Neutrophil (primary cell): ENCODE measurements around the gene SLC27A1.
"Not testable (repeated sequence)": the region's sequence is repeated elsewhere in the genome, so short reads cannot be mapped to it uniquely, and the experiment has no call there.

ENCODE experiments used
- H3K27ac ChIP-seq: fragments of 200-600 bp; sonication (generic); 2 replicates; pipeline ENCODE4 v1.5.1; 2016; ENCODE audit warnings: mild to moderate bottlenecking, moderate library complexity
- H3K27me3 ChIP-seq: fragments of 200-600 bp; sonication (generic); 2 replicates; pipeline ENCODE4 v1.6.0; 2016; ENCODE audit warnings: mild to moderate bottlenecking
- H3K36me3 ChIP-seq: fragments of 200-600 bp; sonication (generic); 2 replicates; pipeline ENCODE4 v1.5.1; 2017
- H3K4me1 ChIP-seq, 2 experiments: fragments of 200-600 bp in 1 of 2; sonication (generic) in 1 of 2; 1 replicate in 1 of 2; 2 replicates in 1 of 2; pipeline versions ENCODE4 v1.5.1 to v1.6.1; 2013 to 2016; ENCODE audit warnings: low read depth in 1 of 2, low read length in 1 of 2, mild to moderate bottlenecking in 1 of 2, moderate library complexity in 1 of 2; ENCODE audit not compliant: control insufficient read depth in 1 of 2, insufficient read depth in 1 of 2
- H3K4me3 ChIP-seq, 2 experiments: fragments of 200-600 bp in 1 of 2; sonication (generic) in 1 of 2; 1 replicate in 1 of 2; 2 replicates in 1 of 2; pipeline ENCODE4 v1.5.1; 2013 to 2016; ENCODE audit warnings: low read depth in 1 of 2, low read length in 1 of 2, mild to moderate bottlenecking in 1 of 2, moderate library complexity in 1 of 2
- H3K9me3 ChIP-seq: fragments of 200-600 bp; sonication (generic); 2 replicates; pipeline ENCODE4 v1.5.1; 2016
- CTCF ChIP-seq: fragments of 200-600 bp; sonication (generic); IDR thresholded peaks from 2 replicates; pipeline ENCODE4 v1.5.1; 2016; ENCODE audit warnings: antibody characterized with exemption

SLC27A1 gene

GRCh38 chr19:17505223-17505622 is 34.9 kb downstream of the SLC27A1 start:
- TF ChIP-seq CTCF = no peak
- Histone ChIP-seq H3K27me3 (no peaks in the 10 kb centered on the region), H3K36me3 (no peaks in the 10 kb centered on the region), H3K4me1 (peaks cover 12 to 22% of the 10 kb centered on the region in 2 experiments), H3K9me3 (no peaks in the 10 kb centered on the region), H3K27ac (no peak overlapping the region), H3K4me3 (no peak overlapping the region)

GRCh38 chr19:17506745-17507144 is 36.4 kb downstream of the SLC27A1 start:
- Histone ChIP-seq H3K4me3 (no peak overlapping the region), H3K27me3 (no peaks in the 10 kb centered on the region), H3K4me1 (peaks cover 17 to 28% of the 10 kb centered on the region in 2 experiments), H3K36me3 (no peaks in the 10 kb centered on the region), H3K27ac (no peak overlapping the region), H3K9me3 (no peaks in the 10 kb centered on the region)
- no peak for TF ChIP-seq CTCF

GRCh38 chr19:17508558-17508933 is 38.2 kb downstream of the SLC27A1 start:
- not testable (repeated sequence) for H3K27me3 ChIP-seq, H3K27ac ChIP-seq, H3K4me3 ChIP-seq, H3K36me3 ChIP-seq, H3K9me3 ChIP-seq
- peaks cover 32 to 43% of the 10 kb centered on the region in 2 experiments for H3K4me1 ChIP-seq

- peak overlapping the region; percentile 89 to 100 for H3K4me3 ChIP-seq
- H3K36me3 ChIP-seq = no peaks in the 10 kb centered on the region
- H3K27me3 ChIP-seq = no peaks in the 10 kb centered on the region
- peak overlapping the region; percentile 97 for H3K27ac ChIP-seq
- no peaks in the 10 kb centered on the region for H3K9me3 ChIP-seq
- H3K4me1 ChIP-seq = peaks cover 34 to 41% of the 10 kb centered on the region in 2 experiments
- no peak for TF ChIP-seq CTCF
Observed at GRCh38 chr19:17510220-17510993, 40.1 kb downstream of the SLC27A1 start.

- H3K36me3 ChIP-seq = peaks cover 10% of the 10 kb centered on the region
- H3K4me3 ChIP-seq = peak overlapping the region; percentile 89 to 100
- peaks cover 34 to 37% of the 10 kb centered on the region in 2 experiments for H3K4me1 ChIP-seq
- H3K27ac ChIP-seq = peak overlapping the region; percentile 97
- H3K27me3 ChIP-seq = no peaks in the 10 kb centered on the region
- no peak for TF ChIP-seq CTCF
- no peaks in the 10 kb centered on the region for H3K9me3 ChIP-seq
Observed at GRCh38 chr19:17511724-17512573, 41.6 kb downstream of the SLC27A1 start.

GRCh38 chr19:17512574-17512939 is 42.2 kb downstream of the SLC27A1 start:
- Histone ChIP-seq H3K9me3 (no peaks in the 10 kb centered on the region), H3K4me1 (peaks cover 34 to 37% of the 10 kb centered on the region in 2 experiments), H3K4me3 (peak overlapping the region; percentile 89 to 100), H3K27me3 (no peaks in the 10 kb centered on the region), H3K27ac (peak overlapping the region; percentile 97), H3K36me3 (peaks cover 17% of the 10 kb centered on the region)
- no peak for TF ChIP-seq CTCF
